Measurements from ENCODE around the gene FOXA3. TPM values are rescaled to one million over a fixed set of nuclear protein-coding genes. Genes with fewer than 3 reads are reported as not detected.
"Not testable (repeated sequence)": the region's sequence is repeated elsewhere in the genome, so short reads cannot be mapped to it uniquely, and the experiment has no call there.

The FOXA3 gene
- total RNA-seq, 1 experiment from 2014 or later, result 5.8 TPM

GRCh38 chr19:45866400-45867176, 2.5 kb downstream of the FOXA3 start:
- Histone ChIP-seq H3K27ac (ENCODE audit: low read depth, low read length) (no peak overlapping the region), H3K9me2 (ENCODE audit: insufficient read depth) (no peaks in the 10 kb centered on the region), H2AFZ (ENCODE audit: low read depth, low read length, poor library complexity, severe bottlenecking) (no peak overlapping the region), H3K36me3 (ENCODE audit: control insufficient read depth in 1 of 2, insufficient read depth in 2 of 2, low read length in 2 of 2) (no peaks in the 10 kb centered on the region), H3K4me2 (ENCODE audit: low read length) (no peak overlapping the region), H3K4me1 (ENCODE audit: control insufficient read depth in 1 of 2, insufficient read depth in 2 of 2, low read length in 2 of 2) (peaks cover 6 to 36% of the 10 kb centered on the region in 2 experiments; a peak in 3 of 4 replicates), H3K27me3 (ENCODE audit: insufficient read depth, low read length) (no peaks in the 10 kb centered on the region), H3K4me3 (replicated peaks in 1 of 2; ENCODE audit: low read depth in 1 of 2, low read length in 2 of 2) (no peak overlapping the region), H3K9me3 (ENCODE audit: control insufficient read depth in 1 of 2, insufficient read depth in 1 of 2, low read depth in 1 of 2, low read length in 2 of 2) (no peaks in the 10 kb centered on the region), H3K9ac (ENCODE audit: low read length) (no peak overlapping the region), H4K20me1 (ENCODE audit: insufficient read depth) (no peaks in the 10 kb centered on the region), H3K79me2 (ENCODE audit: insufficient read depth, low read length) (peaks cover 13% of the 10 kb centered on the region)
- TF ChIP-seq FOSL1 (IDR thresholded peaks at IDR 0.05; ENCODE audit: low read depth) (no peak), EZH2phosphoT487 (IDR thresholded peaks at IDR 0.05; ENCODE audit: borderline replicate concordance) (no peak), EGR1 (IDR thresholded peaks at IDR 0.05; ENCODE audit: low read depth) (no peak), ZNF274 (IDR thresholded peaks at IDR 0.05; ENCODE audit: low read depth, low read length) (no peak), RAD21 (IDR thresholded peaks at IDR 0.05; ENCODE audit: low read depth) (no peak), POLR2AphosphoS5 (IDR thresholded peaks at IDR 0.05; ENCODE audit: low read depth, low read length) (no peak), SRF (IDR thresholded peaks at IDR 0.05; ENCODE audit: low read depth) (no peak), SIN3A (IDR thresholded peaks at IDR 0.05; ENCODE audit: low read depth) (no peak), ATF3 (IDR thresholded peaks at IDR 0.05) (no peak)
- ATAC-seq (no peak), DNase-seq (ENCODE audit: low read depth, low spot score) (no peak)
- POLR2A ChIA-PET, result no interaction called here
- intact Hi-C loops (cut with micrococcal nuclease), result no loop called here
- RAD21 ChIA-PET (ENCODE audit: low non-redundant PET in 1 of 2, low total read pairs in 2 of 2, uncharacterized antibody in 2 of 2, unreplicated experiment in 2 of 2), result no interaction called here
- no TSS peak for BruUV-seq (replicated peaks)
- CTCF ChIA-PET, result interaction anchor here (2.4 kb wide), 1 partner anchor 162 kb away, joined by 5 read pairs; no protein-coding TSS in a partner anchor

GRCh38 chr19:45867241-45867640, 3.1 kb downstream of the FOXA3 start:
- H3K79me2 ChIP-seq (ENCODE audit: insufficient read depth, low read length); H3K4me2 ChIP-seq (ENCODE audit: low read length); POLR2A ChIA-PET; H4K20me1 ChIP-seq (ENCODE audit: insufficient read depth); H3K9me2 ChIP-seq (ENCODE audit: insufficient read depth); DNase-seq (ENCODE audit: low read depth, low spot score); H3K27me3 ChIP-seq (ENCODE audit: insufficient read depth, low read length); H3K36me3 ChIP-seq (ENCODE audit: control insufficient read depth in 1 of 2, insufficient read depth in 2 of 2, low read length in 2 of 2); CTCF ChIA-PET; intact Hi-C loops (cut with micrococcal nuclease); BruUV-seq (replicated peaks); H2AFZ ChIP-seq (ENCODE audit: low read depth, low read length, poor library complexity, severe bottlenecking); RAD21 ChIA-PET (ENCODE audit: low non-redundant PET in 1 of 2, low total read pairs in 2 of 2, uncharacterized antibody in 2 of 2, unreplicated experiment in 2 of 2); H3K27ac ChIP-seq (ENCODE audit: low read depth, low read length); H3K4me3 ChIP-seq (replicated peaks in 1 of 2; ENCODE audit: low read depth in 1 of 2, low read length in 2 of 2); H3K9me3 ChIP-seq (ENCODE audit: control insufficient read depth in 1 of 2, insufficient read depth in 1 of 2, low read depth in 1 of 2, low read length in 2 of 2); H3K9ac ChIP-seq (ENCODE audit: low read length); ATAC-seq: not testable (repeated sequence)
- H3K4me1 ChIP-seq (ENCODE audit: control insufficient read depth in 1 of 2, insufficient read depth in 2 of 2, low read length in 2 of 2), result peaks cover 3 to 32% of the 10 kb centered on the region in 2 experiments; a peak in 3 of 4 replicates
